Right atrium auricular region (tissue), 2 donors: ENCODE data around the gene LRG1. TPM values are rescaled to one million over a fixed set of nuclear protein-coding genes. Genes with fewer than 3 reads are reported as not detected.
A peak's percentile ranks its signal among the peaks of the same experiment; 100 is the strongest.
"Not testable (repeated sequence)": the region's sequence is repeated elsewhere in the genome, so short reads cannot be mapped to it uniquely, and the experiment has no call there.

ENCODE experiments used
- DNase-seq: peaks from one replicate; pipeline ENCODE4 v3.0.0-alpha.2; 2019; ENCODE audit warnings: low spot score
- H3K27ac ChIP-seq, 2 donors: fragments of 200-600 bp; sonication (generic); 1 replicate in 1 of 2; 2 replicates in 1 of 2; pipeline ENCODE4 v1.5.1; 2016 to 2019
- H3K27me3 ChIP-seq, 2 donors: fragments of 200-600 bp; sonication (generic); one replicate each; pipeline versions ENCODE4 v1.5.1 to v1.6.0; 2017 to 2019
- H3K36me3 ChIP-seq: fragments of 200-600 bp; sonication (generic); one replicate; pipeline ENCODE4 v1.5.1; 2016
- H3K4me1 ChIP-seq, 2 donors: fragments of 200-600 bp; sonication (generic); one replicate each; pipeline versions ENCODE4 v1.5.1 to v1.6.0; 2017 to 2019
- H3K4me3 ChIP-seq, 2 donors: fragments of 200-600 bp; sonication (generic); 1 replicate in 1 of 2; 2 replicates in 1 of 2; pipeline ENCODE4 v1.5.1; 2017 to 2019; ENCODE audit warnings: mild to moderate bottlenecking in 1 of 2, moderate library complexity in 1 of 2
- H3K9me3 ChIP-seq, 2 donors: fragments of 200-600 bp; sonication (generic); one replicate each; pipeline ENCODE4 v1.5.1; 2019
- CTCF ChIP-seq, 2 donors: fragments of 200-600 bp; sonication (generic); IDR thresholded peaks; one replicate each; pipeline ENCODE4 v1.5.1; 2019; ENCODE audit warnings: antibody characterized with exemption in 2 of 2
- total RNA-seq, 2 donors: library from RNA; depleted of rRNA; stranded (reverse); fragments of >200 nt; gene quantifications; one replicate each; pipeline ENCODE4 v1.1.0, GENCODE V29; 2016

Gene LRG1
- total RNA-seq, 2 donors from 2014 or later, result 0.67 TPM; not detected in 1

- H3K27ac ChIP-seq, result no peak overlapping the region
- TF ChIP-seq CTCF (IDR thresholded peaks at IDR 0.05), result no peak
- H3K27me3 ChIP-seq, result no peaks in the 10 kb centered on the region
Observed at GRCh38 chr19:4570402-4570801, 30.6 kb upstream of the LRG1 start.

GRCh38 chr19:4568886-4569285 is 29.1 kb upstream of the LRG1 start:
- Histone ChIP-seq H3K27ac (no peak overlapping the region), H3K4me3 (no peak overlapping the region), H3K4me1 (peaks cover 0 to 7% of the 10 kb centered on the region in 2 donors), H3K27me3 (no peaks in the 10 kb centered on the region), H3K9me3 (no peaks in the 10 kb centered on the region), H3K36me3 (no peaks in the 10 kb centered on the region)
- TF ChIP-seq CTCF (IDR thresholded peaks at IDR 0.05), result no peak
- no peak for DNase-seq

More at GRCh38 chr19:4570402-4570801, 30.6 kb upstream of the LRG1 start:
- H3K4me3 ChIP-seq, result no peak overlapping the region
- DNase-seq, result no peak
- peaks cover 0 to 21% of the 10 kb centered on the region in 2 donors for H3K4me1 ChIP-seq
- no peaks in the 10 kb centered on the region for H3K36me3 ChIP-seq
- H3K9me3 ChIP-seq, result no peaks in the 10 kb centered on the region

GRCh38 chr19:4567584-4568071 is 27.8 kb upstream of the LRG1 start:
- Histone ChIP-seq H3K4me3 (no peak overlapping the region), H3K27me3 (no peaks in the 10 kb centered on the region), H3K27ac (peak overlapping the region in 1 of 2 donors; percentile 31), H3K9me3 (no peaks in the 10 kb centered on the region), H3K36me3 (no peaks in the 10 kb centered on the region), H3K4me1 (peaks cover 0 to 7% of the 10 kb centered on the region in 2 donors)
- TF ChIP-seq CTCF (IDR thresholded peaks at IDR 0.05), result peak; percentile 69 to 76
- peak; percentile 63 for DNase-seq

GRCh38 chr19:4566402-4567051 is 26.7 kb upstream of the LRG1 start:
- no peak for TF ChIP-seq CTCF (IDR thresholded peaks at IDR 0.05)
- Histone ChIP-seq H3K27ac (no peak overlapping the region), H3K36me3 (no peaks in the 10 kb centered on the region), H3K4me3 (no peak overlapping the region), H3K4me1 (peaks cover 0 to 7% of the 10 kb centered on the region in 2 donors), H3K9me3 (no peaks in the 10 kb centered on the region), H3K27me3 (no peaks in the 10 kb centered on the region)
- DNase-seq, result no peak

- H3K9me3 ChIP-seq, H3K4me3 ChIP-seq, H3K36me3 ChIP-seq, H3K27ac ChIP-seq, H3K4me1 ChIP-seq, DNase-seq, H3K27me3 ChIP-seq: not testable (repeated sequence)
Observed at GRCh38 chr19:4563562-4563961, 23.7 kb upstream of the LRG1 start.

- not testable (repeated sequence) for H3K27me3 ChIP-seq, H3K4me3 ChIP-seq, H3K27ac ChIP-seq, H3K36me3 ChIP-seq, H3K9me3 ChIP-seq, DNase-seq
- peaks cover 0 to 15% of the 10 kb centered on the region in 2 donors for H3K4me1 ChIP-seq
Observed at GRCh38 chr19:4562085-4562484, 22.2 kb upstream of the LRG1 start.

GRCh38 chr19:4559569-4559968 is 19.7 kb upstream of the LRG1 start, which contains the start of gene SEMA6B:
Gene SEMA6B, minus strand, starts transcription at chr19:4559684. Its CDS starts 1,227 bp downstream, at chr19:4558457.
- peak within 1 kb of the TSS; percentile 37 to 49 for H3K4me3 ChIP-seq
- H3K27ac ChIP-seq, result peak within 1 kb of the TSS; percentile 52 to 75

More at GRCh38 chr19:4559569-4559968, 19.7 kb upstream of the LRG1 start, which contains the start of gene SEMA6B:
- Histone ChIP-seq H3K36me3 (no peaks in the 10 kb centered on the region), H3K9me3 (no peaks in the 10 kb centered on the region), H3K4me1 (peaks cover 0 to 15% of the 10 kb centered on the region in 2 donors), H3K27me3 (no peaks in the 10 kb centered on the region)
- TF ChIP-seq CTCF (IDR thresholded peaks at IDR 0.05), result no peak
- DNase-seq, result peak; percentile 68
